Parathyroid adenoma (tissue), 2 donors: ENCODE data around the gene PPP1R1C.

Experiments used
- H2AFZ ChIP-seq: fragments of 300-600 bp; sonication (generic); one replicate; pipeline ENCODE4 v1.7.0; 2017; ENCODE audit warnings: antibody characterized with exemption, mild to moderate bottlenecking
- H3K27ac ChIP-seq: fragments of 300-600 bp; sonication (generic); one replicate; pipeline ENCODE4 v1.7.0; 2017
- H3K27me3 ChIP-seq: fragments of 300-600 bp; sonication (generic); one replicate; pipeline ENCODE4 v1.7.0; 2017; ENCODE audit warnings: low read length; ENCODE audit not compliant: control insufficient read depth, insufficient read depth
- H3K36me3 ChIP-seq: fragments of 300-600 bp; sonication (generic); one replicate; pipeline ENCODE4 v1.7.0; 2017; ENCODE audit warnings: low read length; ENCODE audit not compliant: control insufficient read depth, insufficient read depth
- H3K4me1 ChIP-seq: fragments of 300-600 bp; sonication (generic); one replicate; pipeline ENCODE4 v1.7.0; 2017; ENCODE audit warnings: control low read depth
- H3K4me2 ChIP-seq: fragments of 300-600 bp; sonication (generic); one replicate; pipeline ENCODE4 v1.7.0; 2017; ENCODE audit warnings: low read length
- H3K4me3 ChIP-seq: fragments of 300-600 bp; sonication (generic); one replicate; pipeline ENCODE4 v1.7.0; 2017; ENCODE audit warnings: low read depth, low read length
- H3K79me2 ChIP-seq: fragments of 300-600 bp; sonication (generic); one replicate; pipeline ENCODE4 v1.7.0; 2017; ENCODE audit warnings: control low read depth
- H3K9ac ChIP-seq: fragments of 300-600 bp; sonication (generic); one replicate; pipeline ENCODE4 v1.7.0; 2017; ENCODE audit warnings: mild to moderate bottlenecking
- H3K9me3 ChIP-seq: fragments of 300-600 bp; sonication (generic); one replicate; pipeline ENCODE4 v1.7.0; 2017; ENCODE audit warnings: low read length; ENCODE audit not compliant: control insufficient read depth
- TF ChIP-seq, protein P1 (sequence below): fragments of 300-600 bp; sonication (generic); IDR thresholded peaks from one replicate; pipeline ENCODE4 v1.7.0; 2017; ENCODE audit warnings: antibody characterized with exemption, mild to moderate bottlenecking
- donor health status: primary hyperparathyroidism.

PPP1R1C gene

DNA sequence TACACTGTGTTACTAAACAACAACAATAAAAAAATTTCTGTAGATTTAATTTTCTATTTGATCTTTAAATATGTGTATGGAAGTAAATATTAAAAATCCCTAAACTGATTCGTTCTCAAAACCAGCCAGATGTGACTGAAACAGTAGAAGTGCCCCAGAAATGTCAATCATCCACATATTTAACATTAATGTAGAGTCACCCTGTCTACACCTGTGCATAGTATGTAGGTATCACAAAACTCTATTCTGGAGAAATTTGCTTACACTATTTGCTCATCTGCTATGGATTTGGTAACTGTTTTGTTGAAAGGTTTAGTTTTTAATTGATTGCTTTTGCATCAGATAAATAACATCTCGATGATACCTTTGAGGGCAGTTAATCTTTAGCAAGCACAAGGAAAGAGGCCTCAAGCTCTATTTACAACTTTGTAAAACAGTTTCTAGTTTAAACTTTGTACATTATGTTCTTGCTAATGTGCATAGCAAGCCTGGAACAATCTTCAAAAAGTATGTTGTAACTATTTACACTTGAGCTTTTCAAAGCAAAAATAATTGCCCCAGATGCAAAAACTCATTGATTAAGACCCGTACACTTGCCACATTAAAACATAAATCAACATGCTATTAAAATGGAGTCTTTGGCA is 76.8 kb downstream of the PPP1R1C start:
- Histone ChIP-seq H3K4me2 (no peak overlapping the region), H3K27ac (no peak overlapping the region), H3K27me3 (no peaks in the 10 kb centered on the region), H3K4me3 (no peak overlapping the region), H3K9ac (no peak overlapping the region), H3K4me1 (no peaks in the 10 kb centered on the region), H3K9me3 (no peaks in the 10 kb centered on the region), H3K36me3 (no peaks in the 10 kb centered on the region), H3K79me2 (no peaks in the 10 kb centered on the region), H2AFZ (no peak overlapping the region)
- TF ChIP-seq, protein P1, sequence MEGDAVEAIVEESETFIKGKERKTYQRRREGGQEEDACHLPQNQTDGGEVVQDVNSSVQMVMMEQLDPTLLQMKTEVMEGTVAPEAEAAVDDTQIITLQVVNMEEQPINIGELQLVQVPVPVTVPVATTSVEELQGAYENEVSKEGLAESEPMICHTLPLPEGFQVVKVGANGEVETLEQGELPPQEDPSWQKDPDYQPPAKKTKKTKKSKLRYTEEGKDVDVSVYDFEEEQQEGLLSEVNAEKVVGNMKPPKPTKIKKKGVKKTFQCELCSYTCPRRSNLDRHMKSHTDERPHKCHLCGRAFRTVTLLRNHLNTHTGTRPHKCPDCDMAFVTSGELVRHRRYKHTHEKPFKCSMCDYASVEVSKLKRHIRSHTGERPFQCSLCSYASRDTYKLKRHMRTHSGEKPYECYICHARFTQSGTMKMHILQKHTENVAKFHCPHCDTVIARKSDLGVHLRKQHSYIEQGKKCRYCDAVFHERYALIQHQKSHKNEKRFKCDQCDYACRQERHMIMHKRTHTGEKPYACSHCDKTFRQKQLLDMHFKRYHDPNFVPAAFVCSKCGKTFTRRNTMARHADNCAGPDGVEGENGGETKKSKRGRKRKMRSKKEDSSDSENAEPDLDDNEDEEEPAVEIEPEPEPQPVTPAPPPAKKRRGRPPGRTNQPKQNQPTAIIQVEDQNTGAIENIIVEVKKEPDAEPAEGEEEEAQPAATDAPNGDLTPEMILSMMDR = no peak

DNA sequence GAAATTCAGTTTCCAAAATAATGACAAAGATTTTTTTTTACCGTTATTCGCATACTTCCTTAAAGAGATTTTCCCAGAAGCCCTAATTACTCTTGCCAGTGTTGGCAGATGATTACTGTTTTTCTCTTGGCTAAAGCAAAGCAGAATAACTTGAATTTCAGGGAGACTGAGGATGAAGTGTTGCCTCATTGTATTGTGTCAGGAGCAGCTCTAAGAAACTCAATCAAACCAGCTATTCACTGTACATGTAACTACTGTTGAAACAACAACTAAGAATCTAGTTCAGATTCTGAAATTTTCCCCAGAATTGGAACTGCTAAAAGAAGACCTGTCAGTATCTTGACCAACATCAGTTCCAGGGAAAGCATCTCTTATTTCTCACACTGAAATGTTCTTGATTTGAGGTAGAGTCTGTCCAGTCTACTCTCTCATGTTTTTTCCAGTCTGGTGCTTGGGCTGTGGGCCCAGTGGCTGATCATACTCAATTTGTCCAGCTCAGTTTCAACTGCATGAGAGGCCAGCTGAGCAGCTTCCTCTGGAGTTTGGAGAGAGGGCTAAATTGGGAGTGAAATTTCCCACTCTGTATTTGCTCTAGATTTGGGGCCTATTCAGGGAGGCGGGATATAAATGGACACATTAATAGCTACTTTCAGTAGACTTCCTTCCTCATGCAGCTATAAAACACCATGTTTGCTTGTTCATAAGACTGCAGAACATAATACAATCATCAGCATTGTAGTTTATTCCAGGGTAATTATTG is 78.5 kb downstream of the PPP1R1C start:
- Histone ChIP-seq H3K27ac (no peak overlapping the region), H3K4me3 (no peak overlapping the region), H3K9me3 (no peaks in the 10 kb centered on the region), H3K9ac (no peak overlapping the region), H3K4me1 (no peaks in the 10 kb centered on the region), H3K4me2 (no peak overlapping the region), H3K79me2 (no peaks in the 10 kb centered on the region), H2AFZ (no peak overlapping the region), H3K36me3 (no peaks in the 10 kb centered on the region), H3K27me3 (no peaks in the 10 kb centered on the region)
- TF ChIP-seq, protein P1 = no peak

DNA sequence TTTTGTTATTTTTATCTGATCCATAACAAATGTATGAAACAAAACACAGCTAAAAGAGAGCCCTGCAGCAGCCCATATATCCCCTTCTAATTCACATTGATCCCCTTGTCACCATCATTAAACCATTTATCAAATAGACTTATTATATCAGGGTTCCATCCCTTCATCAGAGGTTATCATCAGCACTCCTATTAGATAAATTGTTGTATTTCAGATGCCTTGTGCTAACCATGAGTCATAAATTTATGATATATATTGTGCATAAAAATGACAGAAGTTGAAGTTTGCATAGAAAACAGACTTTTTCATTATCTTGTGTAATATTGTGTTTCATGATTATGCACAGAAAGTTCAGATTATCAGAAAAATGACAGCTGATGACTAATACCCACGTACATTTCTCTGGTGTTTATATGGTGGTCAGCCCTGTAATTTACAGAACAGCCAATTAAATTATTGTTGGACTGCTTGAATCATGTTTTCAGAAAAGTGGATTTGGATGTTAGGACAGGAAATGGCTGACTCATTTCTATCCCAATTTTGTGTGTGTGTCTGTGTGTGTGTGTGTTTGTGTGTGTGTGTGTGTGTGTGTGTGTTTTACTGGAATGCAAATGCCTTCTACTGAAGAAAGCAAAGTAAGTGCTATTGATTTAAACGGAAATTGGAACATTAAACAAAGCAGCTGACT is 80.9 kb downstream of the PPP1R1C start:
- no peak overlapping the region for H3K4me3 ChIP-seq
- H3K4me2 ChIP-seq = no peak overlapping the region
- H2AFZ ChIP-seq = no peak overlapping the region
- TF ChIP-seq, protein P1 = no peak
- H3K9ac ChIP-seq = no peak overlapping the region
- no peaks in the 10 kb centered on the region for H3K36me3 ChIP-seq
- no peaks in the 10 kb centered on the region for H3K27me3 ChIP-seq
- H3K79me2 ChIP-seq = no peaks in the 10 kb centered on the region
- no peaks in the 10 kb centered on the region for H3K4me1 ChIP-seq
- no peaks in the 10 kb centered on the region for H3K9me3 ChIP-seq
- H3K27ac ChIP-seq = no peak overlapping the region

DNA sequence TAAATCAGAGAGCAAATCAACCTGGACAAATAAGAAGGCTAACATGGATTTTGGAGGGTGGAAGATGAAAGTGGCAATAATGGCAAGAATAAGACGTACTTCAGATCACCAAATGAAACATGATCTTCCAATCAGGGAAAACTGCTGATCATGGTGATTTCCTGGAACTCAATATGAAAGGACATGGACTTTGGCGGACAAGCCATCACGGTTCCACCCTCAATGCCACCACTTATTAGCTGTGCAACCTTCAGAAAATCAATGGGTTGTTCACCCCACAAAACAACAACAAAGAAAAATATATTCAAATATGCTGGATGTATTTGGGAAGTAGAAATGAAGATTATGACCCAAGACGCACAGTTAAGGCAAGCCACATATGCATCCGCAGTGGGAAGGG is 81.7 kb downstream of the PPP1R1C start:
- TF ChIP-seq, protein P1 = no peak
- no peak overlapping the region for H3K4me2 ChIP-seq
- no peak overlapping the region for H3K4me3 ChIP-seq
- no peaks in the 10 kb centered on the region for H3K27me3 ChIP-seq
- H3K36me3 ChIP-seq = no peaks in the 10 kb centered on the region
- no peak overlapping the region for H3K9ac ChIP-seq
- H3K79me2 ChIP-seq = no peaks in the 10 kb centered on the region
- H2AFZ ChIP-seq = no peak overlapping the region
- H3K4me1 ChIP-seq = no peaks in the 10 kb centered on the region
- no peaks in the 10 kb centered on the region for H3K9me3 ChIP-seq
- H3K27ac ChIP-seq = no peak overlapping the region
